Vagina (tissue), 2 donors: ENCODE results near the gene TPSB2.

ENCODE experiments used
- CTCF ChIP-seq, 3 experiments: fragments of 450-650 bp in 2 of 3; fragments of 200-600 bp in 1 of 3; sonication (generic) in 1 of 3; IDR thresholded peaks; one replicate each; pipeline ENCODE4 v1.5.1; 2017 to 2019; ENCODE audit warnings: antibody characterized with exemption in 3 of 3, mild to moderate bottlenecking in 2 of 3, moderate library complexity in 2 of 3
- POLR2A ChIP-seq, 2 donors: fragments of 450-650 bp; IDR thresholded peaks; one replicate each; pipeline ENCODE4 v1.6.1; 2017; ENCODE audit warnings: antibody characterized with exemption in 2 of 2, mild to moderate bottlenecking in 2 of 2, moderate library complexity in 2 of 2
- POLR2AphosphoS5 ChIP-seq, 2 donors: sonication (generic); formaldehyde crosslinking; IDR thresholded peaks; one replicate each; pipeline ENCODE4 v1.9.0; 2017; ENCODE audit warnings: antibody characterized with exemption in 2 of 2, mild to moderate bottlenecking in 2 of 2, low read depth in 1 of 2; ENCODE audit not compliant: insufficient read depth in 1 of 2

- TF ChIP-seq CTCF (IDR thresholded peaks at IDR 0.05) (no peak), POLR2AphosphoS5 (IDR thresholded peaks at IDR 0.05; ENCODE audit: insufficient read depth in 1 of 2, low read depth in 1 of 2) (no peak), POLR2A (IDR thresholded peaks at IDR 0.05) (no peak)
These were observed 30.5 kb downstream of the TPSB2 start for GRCh38 chr16:1199347-1200013.
